ENCODE data around the gene MTUS2.

Gene MTUS2

DNA sequence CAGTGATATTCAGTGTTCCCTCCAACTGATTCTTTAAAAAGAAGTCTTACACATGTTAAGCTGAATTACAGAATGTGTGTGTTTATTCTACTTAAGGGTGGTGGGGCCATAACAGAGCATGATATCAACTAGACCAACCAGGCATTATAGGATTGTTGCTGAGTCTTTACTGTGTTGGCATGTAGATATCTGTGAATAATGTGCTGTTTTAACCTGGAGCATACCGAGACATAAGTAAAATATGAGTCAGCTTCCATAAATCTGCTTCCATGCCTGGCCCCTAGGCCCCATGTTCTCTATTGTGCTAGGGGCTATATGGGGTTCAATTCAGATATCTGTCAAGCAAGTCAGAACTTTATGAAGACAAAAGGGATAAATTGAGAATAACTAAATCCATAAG, 295.7 kb downstream of the MTUS2 start:
- no peak for DNase-seq

DNA sequence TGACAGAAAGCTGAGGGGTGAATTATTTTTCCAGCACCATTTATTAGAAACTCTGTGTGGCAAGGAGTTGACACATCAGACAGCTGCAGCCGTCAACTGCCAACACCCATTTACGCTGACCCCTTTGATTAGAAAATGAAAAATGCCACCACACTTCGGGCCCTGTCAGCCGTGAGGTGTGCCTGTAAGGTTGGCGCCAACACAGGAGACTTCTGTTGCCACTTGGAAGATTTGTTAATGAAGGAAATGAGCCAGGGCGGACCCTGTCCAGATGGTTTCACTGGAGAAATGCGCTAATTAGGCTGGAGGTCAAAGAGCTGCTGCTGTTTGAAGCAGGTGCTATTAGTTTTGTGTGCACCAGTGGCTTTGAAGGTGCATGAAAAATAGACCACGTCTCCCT, 297.5 kb downstream of the MTUS2 start:
- no peak for DNase-seq

DNA sequence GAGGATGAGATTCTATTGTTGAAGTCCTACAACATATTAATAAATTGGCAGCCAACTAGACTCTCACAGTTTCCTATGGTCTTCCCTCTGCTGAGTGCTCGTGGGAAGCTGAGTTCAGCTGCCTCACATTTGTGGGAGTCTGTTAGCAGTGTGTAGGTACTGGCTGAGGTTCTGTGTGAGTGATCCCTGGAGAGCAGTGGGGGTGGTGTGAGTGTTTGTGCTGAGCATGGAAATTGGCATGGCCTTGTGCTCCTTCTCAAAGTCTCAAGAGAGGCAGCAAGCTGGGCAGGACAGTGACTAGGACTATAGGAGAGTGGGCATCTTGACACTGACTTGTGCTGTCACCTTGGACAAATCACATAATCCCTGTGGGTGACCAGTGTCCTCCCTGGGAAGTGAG, 298.3 kb downstream of the MTUS2 start:
- no peak for DNase-seq

DNA sequence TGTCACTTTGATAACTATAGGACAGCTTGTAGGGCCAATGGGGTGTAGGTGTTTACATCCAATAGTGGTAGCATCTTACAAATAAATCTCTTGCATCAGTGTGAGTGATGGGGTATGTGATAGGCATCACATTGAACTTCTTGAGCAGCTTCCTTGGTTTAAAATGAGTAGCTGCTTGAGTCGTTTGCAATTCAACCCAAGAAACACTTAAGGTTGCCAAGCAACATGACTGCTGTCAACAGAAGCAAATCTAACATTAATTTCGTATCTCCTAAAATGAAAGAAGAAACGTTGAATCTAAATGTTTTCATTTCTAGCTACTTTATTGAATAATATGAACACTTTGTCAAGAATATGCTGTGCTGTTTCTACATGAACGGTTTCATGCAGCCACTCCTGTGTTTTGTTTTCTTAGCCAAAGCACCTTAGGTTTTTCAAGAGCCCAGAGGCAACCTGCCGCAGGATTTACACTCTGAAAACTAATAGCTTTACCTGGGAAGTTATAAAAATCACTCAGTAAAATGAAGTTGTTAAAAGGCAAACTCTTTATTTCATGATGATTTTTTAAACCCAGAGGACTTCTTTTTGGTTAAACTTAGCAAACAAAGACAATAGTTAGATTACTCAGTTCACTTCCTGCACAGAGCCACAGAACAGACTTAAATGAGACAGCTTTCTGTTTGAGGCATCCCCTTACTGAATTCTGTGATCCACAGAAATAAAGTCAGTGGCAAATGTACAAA, 305.2 kb downstream of the MTUS2 start:
- no peak for DNase-seq

DNA sequence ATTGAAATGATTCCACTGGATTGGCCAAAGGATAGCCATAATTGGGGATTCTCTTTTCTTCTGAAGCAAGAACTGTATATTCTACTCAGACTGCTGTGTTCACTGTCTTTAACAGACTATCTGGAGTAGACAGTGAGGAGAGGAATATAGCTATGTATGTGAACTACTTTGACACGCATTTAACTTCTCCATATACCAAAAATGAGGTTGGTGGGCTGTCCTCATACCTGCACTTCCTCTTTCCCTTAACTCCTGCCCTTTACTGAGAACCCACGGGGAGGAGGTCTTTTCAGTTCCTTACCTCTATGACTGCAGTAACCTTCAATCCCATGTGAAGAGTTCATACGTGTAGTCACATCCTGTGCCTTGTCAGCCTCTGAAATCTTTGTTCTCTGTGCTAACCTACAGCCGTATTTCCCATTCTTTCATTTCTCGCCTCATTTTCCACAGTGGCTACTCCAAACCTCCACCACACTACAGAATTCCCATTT, 305.8 kb downstream of the MTUS2 start:
- no peak for DNase-seq

DNA sequence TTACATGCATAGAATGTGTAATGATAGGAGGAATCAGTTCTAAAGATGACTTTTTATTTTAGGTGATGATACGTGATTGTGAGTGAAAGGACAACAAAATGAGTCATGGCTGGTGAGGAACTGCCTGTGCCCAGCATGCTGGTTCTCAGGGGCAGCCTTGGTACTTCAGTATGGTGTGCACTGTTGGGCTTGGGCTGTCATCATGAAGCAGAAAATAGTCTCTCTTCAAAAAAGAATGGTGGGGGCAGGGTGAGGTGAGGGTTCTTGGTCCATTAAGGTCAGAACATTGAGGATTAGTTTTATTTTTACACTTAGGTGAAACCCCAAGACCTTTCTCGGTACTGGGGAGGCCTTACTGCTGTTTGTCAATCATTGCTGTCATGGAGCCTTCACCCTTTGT, 309.5 kb downstream of the MTUS2 start:
- DNase-seq: no peak

DNA sequence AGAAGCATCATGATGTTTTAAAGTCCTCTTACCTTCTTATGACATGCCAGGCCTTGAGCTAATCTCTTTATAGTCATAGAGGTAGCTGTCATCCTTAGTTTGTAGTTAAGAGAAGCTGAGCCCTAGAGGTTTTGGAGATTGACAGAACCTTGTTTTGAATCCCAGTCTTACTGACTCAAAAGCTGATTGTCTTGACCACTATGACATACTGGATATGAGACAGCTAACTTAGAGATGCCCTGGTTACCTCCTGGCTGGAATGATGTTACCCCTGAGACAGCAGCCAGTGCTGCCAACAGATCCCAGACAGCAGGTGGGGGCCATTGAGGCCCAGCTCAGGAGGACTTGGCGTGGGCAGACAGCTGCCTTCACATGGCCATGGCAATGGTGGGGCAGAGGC, 311.0 kb downstream of the MTUS2 start:
- no peak for DNase-seq

DNA sequence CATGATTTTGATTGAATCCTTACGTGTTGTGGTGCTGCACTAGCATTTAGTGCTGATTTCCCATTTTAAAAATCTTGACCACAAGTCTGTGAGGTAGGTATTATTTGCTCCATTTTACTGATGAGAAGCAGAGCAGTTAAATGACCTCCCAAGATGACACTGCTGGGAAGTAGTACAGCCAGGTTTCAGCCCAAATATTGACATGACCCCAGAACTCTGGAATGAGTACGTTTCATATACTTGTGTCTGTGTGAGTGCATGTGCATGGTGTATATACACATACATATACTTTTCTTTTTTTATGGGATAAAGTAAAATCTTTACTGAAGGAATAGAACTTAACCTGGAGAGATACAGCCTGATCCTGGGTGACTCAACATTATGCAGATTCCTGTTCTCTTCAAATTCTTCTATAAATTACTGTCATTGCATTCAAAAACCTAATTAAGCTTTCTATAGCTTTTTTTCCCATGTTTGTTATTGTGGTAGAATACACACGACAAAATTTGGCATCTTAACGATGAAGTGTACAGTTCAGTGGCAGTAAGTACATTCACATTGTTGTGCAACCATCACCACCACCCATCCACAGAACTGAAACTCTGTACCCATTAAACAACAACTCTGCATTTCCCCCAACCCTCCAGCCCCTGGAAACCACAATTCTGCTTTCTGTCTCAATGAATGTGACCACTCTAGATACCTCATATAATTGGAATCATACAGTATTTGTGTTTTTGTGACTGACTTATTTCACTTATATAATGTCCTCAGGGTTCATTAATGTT, 311.9 kb downstream of the MTUS2 start:
- no peak for DNase-seq

DNA sequence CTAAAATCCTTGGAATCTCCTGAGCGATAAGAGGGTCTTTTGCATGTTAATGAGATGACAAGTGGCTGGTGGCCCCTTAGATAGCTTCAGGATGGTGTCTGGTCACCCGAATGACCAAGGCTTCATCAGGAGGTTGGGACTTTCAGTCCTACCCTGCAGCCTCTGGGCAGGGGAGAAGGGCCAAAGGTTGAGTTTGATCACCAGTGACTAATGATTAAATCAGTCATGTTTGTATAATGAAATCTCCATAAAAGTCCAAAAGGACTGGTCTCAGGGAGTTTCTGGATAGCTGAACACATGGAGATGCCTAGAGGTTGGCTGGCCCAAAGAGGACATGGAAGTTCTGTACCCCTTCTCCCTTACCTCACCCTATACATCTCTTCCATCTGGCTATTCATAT, 316.2 kb downstream of the MTUS2 start:
- no peak for DNase-seq

DNA sequence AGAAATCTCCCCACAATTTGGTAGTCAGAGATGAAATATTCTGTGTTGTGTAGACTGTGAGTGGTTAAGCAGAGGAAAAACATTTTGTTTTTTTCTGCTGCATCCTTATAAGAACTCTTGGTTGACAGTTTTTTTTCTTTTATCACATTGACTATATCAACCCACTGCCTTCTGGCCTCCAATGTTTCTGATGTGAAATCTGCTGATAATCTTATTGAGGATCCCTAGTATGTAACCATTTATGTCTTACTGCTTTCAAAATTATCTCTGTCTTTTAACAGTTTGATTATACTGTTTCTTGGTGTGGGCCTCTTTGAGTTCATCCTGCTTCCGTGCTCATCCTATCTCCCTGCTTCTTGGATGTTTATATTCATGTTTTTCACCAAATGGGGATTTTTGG, 316.9 kb downstream of the MTUS2 start:
- DNase-seq: no peak

DNA sequence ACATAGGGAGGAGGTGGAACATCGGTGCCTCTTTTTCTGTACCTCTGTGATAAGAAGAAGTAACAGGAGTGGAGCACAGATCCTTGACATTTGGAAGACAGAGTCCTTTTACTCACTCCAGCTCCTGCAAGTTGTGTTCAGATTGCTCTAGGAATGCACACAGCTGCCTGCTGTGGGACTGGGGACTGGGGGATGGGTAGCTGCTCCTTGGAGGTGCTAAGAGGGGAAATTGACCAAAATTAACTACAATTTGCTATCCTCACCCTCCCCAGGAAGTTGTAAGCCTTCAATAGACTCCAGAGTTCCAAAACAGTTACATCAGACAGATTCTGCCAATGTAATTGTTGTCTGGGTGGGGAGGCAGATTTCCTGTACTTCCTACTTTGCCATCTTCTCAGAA, 317.9 kb downstream of the MTUS2 start:
- DNase-seq: no peak

DNA sequence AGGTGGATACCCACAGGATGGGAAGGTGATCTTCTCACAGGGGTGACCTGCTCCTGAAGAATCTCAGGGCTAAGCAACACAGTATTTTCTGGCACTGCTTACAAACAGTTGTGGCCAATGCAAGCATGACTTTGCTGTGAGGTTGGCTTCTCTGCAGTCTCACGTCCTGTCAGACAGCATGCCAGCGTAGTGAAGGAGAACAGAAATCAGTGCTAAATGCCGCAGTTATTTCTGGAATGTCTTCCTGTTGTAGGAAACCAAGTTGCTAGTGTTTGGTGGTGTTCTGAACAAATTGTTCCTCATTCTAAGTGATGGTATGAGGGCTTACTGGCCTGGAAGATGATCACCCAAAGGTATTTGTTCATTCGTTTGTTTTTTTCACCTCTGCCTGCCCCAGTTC, 320.1 kb downstream of the MTUS2 start:
- no peak for DNase-seq

DNA sequence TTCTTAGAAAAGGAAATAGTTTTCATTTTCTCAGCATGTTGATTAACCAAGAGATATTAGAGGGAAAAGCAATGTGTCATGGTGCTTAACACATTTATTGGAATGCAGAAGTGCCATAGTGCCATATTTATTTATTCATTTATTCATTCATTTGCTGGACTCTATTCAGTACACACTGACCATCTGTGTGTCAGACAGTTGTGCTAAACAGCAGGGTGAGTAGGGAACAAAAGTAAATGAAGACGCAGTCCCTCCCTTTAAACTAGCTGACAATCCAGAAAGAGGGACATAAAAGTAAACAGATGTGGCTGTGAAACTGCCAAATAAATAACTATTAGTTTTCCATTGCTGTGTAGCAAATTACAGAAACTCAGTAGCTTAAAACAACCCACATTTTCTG, 323.7 kb downstream of the MTUS2 start:
- no peak for DNase-seq

DNA sequence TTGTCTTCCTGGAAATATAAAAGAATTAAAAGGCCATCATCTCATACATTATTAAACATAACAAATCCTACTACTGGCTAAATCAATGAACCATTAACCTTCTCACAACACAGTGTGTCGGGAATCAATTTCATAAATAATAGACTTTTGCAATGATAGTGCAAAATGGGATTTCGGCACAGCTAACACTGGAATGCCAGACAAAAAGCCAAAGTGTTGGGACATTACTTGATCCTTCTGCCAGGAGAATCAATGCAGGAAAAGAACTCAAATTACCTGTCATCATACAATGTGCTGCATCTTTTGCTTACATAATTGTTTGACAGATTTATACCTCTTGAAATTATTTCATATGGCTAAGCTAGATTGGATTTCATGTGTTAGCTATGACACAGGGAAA, 334.3 kb downstream of the MTUS2 start:
- DNase-seq: no peak

DNA sequence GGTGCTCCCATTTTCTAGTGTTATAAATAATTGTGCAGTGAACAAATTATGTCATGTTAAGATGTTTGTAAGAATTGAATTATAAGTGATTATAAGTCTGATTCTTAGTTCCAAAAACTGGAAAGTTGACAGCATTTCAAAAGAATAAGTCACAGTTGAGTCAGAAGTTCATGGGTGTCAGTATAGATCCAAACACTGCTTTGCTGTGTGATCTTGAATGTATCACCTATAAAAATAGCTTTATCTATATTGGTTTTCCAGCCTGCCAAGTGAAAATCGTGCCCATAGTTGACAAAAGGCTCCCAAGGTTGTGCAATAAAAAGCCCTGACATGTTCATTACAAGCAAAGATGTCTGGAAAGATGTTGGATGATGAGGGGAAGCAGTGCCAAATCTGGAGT, 336.0 kb downstream of the MTUS2 start:
- no peak for DNase-seq

DNA sequence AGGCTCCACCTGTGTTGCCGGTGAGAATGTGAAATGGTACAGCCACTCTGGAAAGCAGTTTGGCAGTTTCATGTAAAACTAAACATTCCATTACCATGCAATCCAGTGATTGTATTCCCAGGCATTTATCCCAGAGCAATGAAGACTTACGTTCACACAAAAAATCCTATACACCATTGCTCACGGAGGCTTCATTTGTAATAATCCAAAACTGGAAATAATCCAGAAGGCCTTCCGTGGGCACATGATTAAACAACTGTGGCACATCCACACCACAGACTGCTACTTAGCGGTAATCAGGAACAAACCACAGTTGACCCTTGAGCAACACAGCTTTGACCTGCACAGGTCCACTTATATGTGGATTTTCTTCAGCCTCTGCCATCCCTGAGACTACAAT, 339.7 kb downstream of the MTUS2 start:
- no peak for DNase-seq

DNA sequence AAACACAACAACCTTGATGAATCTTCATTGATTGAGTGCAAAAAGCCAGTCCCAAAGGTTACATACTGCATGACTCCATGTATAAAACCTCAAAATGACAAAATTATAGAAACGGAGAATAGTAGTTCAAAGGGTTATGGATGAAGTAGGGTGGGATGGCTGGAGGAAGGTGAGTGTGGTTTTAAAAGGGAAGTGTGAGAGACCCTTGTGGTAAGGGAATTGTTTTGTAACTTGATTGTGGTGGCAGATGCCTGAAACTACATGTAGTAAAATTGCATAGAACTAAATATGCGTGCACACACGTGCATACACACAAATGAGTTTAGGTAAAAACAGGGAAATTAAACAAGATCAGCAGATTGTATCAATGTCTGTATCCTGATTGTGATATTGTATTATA, 340.7 kb downstream of the MTUS2 start:
- no peak for DNase-seq

DNA sequence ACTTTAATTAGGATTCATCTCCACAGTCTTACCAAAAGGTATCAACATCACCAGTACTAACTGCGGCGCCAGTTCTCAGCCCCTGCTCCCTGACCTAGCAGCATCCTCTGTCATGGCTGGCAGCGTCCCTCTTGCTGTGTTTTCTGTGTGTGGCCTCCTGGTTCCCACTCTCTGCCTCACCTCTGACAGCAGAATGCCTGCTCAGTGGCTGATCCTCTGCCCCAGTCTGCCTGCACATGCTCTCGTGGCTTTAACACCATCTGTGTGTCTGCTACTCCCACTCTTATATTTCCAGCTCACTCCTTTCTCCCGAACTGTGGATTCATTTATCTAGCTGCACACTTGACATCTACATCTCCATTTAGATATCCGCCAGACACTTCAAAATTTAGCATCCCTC, 341.5 kb downstream of the MTUS2 start:
- no peak for DNase-seq

DNA sequence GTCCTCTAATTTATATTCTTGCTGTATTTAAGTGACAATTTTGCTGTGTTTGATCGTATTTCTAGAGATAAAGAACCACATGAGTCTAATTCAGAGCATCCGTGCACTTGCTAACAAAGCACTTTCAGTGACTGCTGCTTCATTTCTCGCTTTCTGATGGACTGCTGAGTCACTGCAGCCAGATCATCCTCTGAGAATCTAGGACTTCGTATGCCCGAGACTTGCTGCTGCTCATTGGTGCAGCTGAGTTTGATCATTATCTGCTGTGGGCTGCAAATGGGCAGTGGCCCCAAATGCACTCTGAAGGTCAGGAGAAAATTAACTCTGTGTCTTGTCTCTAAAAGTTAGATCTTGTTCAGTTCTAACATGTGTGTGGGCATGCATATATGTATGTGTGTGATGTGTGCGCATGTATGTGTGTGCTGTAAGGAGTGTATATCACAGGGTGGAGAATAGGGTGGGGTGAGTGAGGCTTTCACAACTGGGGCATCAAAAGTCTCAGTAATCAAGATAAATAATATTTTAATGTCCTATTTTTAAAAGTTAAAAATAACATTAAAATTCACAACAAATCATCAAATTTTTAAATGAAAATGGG, 342.6 kb downstream of the MTUS2 start:
- DNase-seq: no peak

DNA sequence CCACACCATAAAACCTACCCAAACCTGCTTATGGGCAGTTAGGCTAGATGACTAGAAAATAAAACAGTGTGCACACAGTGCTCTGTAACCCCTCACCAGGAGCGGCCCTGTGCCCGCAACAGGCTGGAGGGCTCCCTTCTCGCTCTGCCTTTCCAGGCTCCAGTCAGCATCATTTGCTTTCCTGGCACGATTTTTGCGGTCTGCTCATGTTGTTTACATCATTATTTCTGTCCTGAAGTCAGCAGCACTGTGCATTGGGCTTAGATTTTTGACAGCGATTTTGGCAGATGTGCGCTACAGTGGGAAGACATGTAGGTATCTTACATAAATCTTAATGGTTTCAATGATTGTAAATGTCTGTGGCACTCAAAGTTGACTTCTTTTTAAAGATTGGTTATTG, 344.0 kb downstream of the MTUS2 start:
- DNase-seq: no peak

DNA sequence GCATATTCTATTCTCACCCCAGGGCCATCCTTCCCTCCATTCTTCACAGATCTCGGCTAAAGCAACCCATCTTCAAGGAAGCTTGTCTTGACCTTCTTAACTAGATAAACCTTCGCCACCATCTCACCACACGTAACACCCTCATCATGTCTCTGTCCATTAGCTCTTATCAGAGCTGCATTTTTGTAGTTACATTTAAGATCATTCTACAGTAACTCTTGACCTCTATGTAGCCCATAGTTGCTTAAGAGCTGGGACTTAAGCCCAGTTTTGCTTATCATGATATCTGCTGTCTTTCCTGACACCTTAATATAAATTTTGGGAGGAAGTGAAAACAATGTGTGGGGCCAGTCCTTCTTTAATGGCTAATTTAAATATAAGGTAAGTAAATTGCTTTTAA, 345.1 kb downstream of the MTUS2 start:
- DNase-seq: no peak

DNA sequence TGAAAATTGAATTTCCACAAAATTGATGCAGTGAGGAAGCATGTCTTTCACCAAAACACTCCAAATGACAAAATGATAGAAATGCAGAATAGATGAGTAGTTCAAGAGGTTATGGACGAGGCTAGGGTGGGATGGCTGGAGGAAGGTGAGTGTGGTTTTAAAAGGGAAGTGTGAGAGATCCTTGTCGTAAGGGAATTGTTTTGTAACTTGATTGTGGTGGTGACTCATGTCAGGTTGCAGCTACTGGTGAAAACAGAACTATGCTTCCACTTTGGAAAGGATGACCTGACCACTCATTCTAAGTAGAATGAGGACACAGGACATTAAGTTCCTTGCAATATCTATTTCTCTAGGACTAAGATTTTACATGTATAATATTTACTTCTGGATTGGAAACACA, 345.7 kb downstream of the MTUS2 start:
- no peak for DNase-seq

DNA sequence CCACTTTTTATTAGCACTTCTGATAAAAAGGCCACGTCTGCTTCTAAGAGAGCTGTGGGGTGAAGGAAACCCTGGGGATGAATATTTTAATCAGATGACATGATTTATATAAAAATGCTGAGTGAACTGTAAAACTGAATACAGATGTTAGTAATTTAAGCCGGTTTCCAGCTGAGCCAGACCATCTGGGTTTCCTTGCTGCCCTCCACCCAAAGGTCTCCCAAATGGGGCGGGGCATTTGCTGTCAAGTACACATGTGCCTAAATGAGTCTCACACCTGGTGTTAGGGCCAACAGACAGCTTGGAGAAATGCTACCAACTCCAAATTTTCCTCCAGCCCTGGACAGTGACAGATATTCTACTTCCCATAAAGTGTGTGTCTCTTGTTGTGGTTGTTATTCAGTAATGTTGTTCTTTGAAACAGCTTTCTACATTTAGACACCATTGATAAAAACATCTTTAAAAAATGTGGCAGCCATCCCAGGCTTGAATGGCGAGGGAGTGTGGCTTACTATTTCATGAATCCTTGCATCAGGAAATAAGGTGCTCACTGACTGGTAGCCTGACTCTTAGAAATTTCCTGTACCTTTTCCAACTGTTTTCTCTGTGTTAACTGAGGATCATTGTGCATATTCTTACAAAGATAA, 350.4 kb downstream of the MTUS2 start:
- no peak for DNase-seq

DNA sequence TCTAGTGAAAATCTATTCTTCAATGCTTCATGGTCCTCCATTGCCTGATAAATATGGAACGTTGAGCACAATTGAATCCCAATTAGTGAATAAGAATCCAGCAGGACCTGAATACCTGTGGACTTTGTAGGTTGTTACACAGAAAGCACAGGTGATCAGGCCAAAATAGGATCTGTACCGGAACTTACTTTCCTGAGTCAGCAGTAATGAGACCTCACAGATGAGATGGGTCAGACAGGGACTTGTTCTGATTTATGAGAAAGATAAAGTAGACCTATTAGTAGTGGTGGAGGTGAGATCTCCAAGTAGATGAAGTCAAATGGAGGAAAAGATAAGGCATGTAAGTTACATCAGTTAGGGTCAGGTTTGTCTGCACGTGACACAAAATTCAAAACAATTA, 351.1 kb downstream of the MTUS2 start:
- DNase-seq: no peak

Measured in NCI-H1092 treated with DMSO at 0.1 percent for 48 hours (cell line).